ENCODE data around the gene PTRH2.

The PTRH2 gene

DNA sequence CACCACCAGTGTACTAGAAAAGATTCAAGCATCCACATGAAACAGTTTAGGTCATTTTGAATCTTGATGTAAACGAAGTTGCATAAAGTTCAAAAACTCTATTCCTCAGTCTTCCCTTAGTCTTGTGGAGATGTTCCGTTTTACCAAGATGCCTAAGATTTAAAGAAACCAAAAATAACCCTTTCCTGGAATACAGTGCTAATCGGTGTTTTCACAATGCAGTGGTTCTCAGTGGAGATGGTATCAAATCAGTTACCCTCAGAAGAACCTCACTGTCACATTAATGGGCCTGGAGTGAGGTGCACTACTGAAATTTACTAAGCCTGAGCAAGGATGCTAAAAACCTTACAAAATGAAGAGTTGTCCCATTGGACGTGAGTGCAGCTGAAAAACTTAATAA, 9.1 kb downstream of the PTRH2 start:
- no peaks in the 10 kb centered on the region for H3K4me1 ChIP-seq (ENCODE audit: control insufficient read depth, insufficient read depth, low read length, poor library complexity, severe bottlenecking)
- H3K27me3 ChIP-seq (replicated peaks; ENCODE audit: control insufficient read depth, insufficient read depth, low read length, poor library complexity, severe bottlenecking) = no peaks in the 10 kb centered on the region
- no peaks in the 10 kb centered on the region for H3K9me3 ChIP-seq (ENCODE audit: control insufficient read depth, low read length)
- H3K27ac ChIP-seq (ENCODE audit: insufficient read depth, low read length, poor library complexity, severe bottlenecking) = no peak overlapping the region
- peaks cover 41% of the 10 kb centered on the region for H3K36me3 ChIP-seq (ENCODE audit: control insufficient read depth, insufficient read depth, low read length)
- H3K4me3 ChIP-seq (ENCODE audit: insufficient read depth, low read depth, low read length, poor library complexity, severe bottlenecking) = no peak overlapping the region
- DNase-seq = no peak

- Histone ChIP-seq H3K27ac (ENCODE audit: insufficient read depth, low read length, poor library complexity, severe bottlenecking) (no peak overlapping the region), H3K9me3 (ENCODE audit: control insufficient read depth, low read length) (no peaks in the 10 kb centered on the region), H3K4me3 (ENCODE audit: insufficient read depth, low read depth, low read length, poor library complexity, severe bottlenecking) (no peak overlapping the region), H3K27me3 (replicated peaks; ENCODE audit: control insufficient read depth, insufficient read depth, low read length, poor library complexity, severe bottlenecking) (no peaks in the 10 kb centered on the region), H3K36me3 (ENCODE audit: control insufficient read depth, insufficient read depth, low read length) (peaks cover 44% of the 10 kb centered on the region), H3K4me1 (ENCODE audit: control insufficient read depth, insufficient read depth, low read length, poor library complexity, severe bottlenecking) (no peaks in the 10 kb centered on the region)
- DNase-seq = no peak
Observed at GRCh38 chr17:59696682-59697277, 10.4 kb downstream of the PTRH2 start.

GRCh38 chr17:59695945-59696681, 11.1 kb downstream of the PTRH2 start:
- Histone ChIP-seq H3K4me1 (ENCODE audit: control insufficient read depth, insufficient read depth, low read length, poor library complexity, severe bottlenecking) (no peaks in the 10 kb centered on the region), H3K4me3 (ENCODE audit: insufficient read depth, low read depth, low read length, poor library complexity, severe bottlenecking) (no peak overlapping the region), H3K9me3 (ENCODE audit: control insufficient read depth, low read length) (no peaks in the 10 kb centered on the region), H3K27me3 (replicated peaks; ENCODE audit: control insufficient read depth, insufficient read depth, low read length, poor library complexity, severe bottlenecking) (no peaks in the 10 kb centered on the region), H3K36me3 (ENCODE audit: control insufficient read depth, insufficient read depth, low read length) (peaks cover 46% of the 10 kb centered on the region), H3K27ac (ENCODE audit: insufficient read depth, low read length, poor library complexity, severe bottlenecking) (no peak overlapping the region)
- DNase-seq = no peak

- peaks cover 63% of the 10 kb centered on the region for H3K36me3 ChIP-seq (ENCODE audit: control insufficient read depth, insufficient read depth, low read length)
- no peak overlapping the region for H3K4me3 ChIP-seq (ENCODE audit: insufficient read depth, low read depth, low read length, poor library complexity, severe bottlenecking)
- H3K27ac ChIP-seq (ENCODE audit: insufficient read depth, low read length, poor library complexity, severe bottlenecking) = no peak overlapping the region
- H3K4me1 ChIP-seq (ENCODE audit: control insufficient read depth, insufficient read depth, low read length, poor library complexity, severe bottlenecking) = no peaks in the 10 kb centered on the region
- no peaks in the 10 kb centered on the region for H3K9me3 ChIP-seq (ENCODE audit: control insufficient read depth, low read length)
- DNase-seq = no peak
- no peaks in the 10 kb centered on the region for H3K27me3 ChIP-seq (replicated peaks; ENCODE audit: control insufficient read depth, insufficient read depth, low read length, poor library complexity, severe bottlenecking)
Observed at GRCh38 chr17:59694344-59694743, 12.9 kb downstream of the PTRH2 start.

- Histone ChIP-seq H3K4me3 (ENCODE audit: insufficient read depth, low read depth, low read length, poor library complexity, severe bottlenecking) (no peak overlapping the region), H3K4me1 (ENCODE audit: control insufficient read depth, insufficient read depth, low read length, poor library complexity, severe bottlenecking) (no peaks in the 10 kb centered on the region), H3K27ac (ENCODE audit: insufficient read depth, low read length, poor library complexity, severe bottlenecking) (no peak overlapping the region), H3K27me3 (replicated peaks; ENCODE audit: control insufficient read depth, insufficient read depth, low read length, poor library complexity, severe bottlenecking) (no peaks in the 10 kb centered on the region), H3K36me3 (ENCODE audit: control insufficient read depth, insufficient read depth, low read length) (peaks cover 70% of the 10 kb centered on the region), H3K9me3 (ENCODE audit: control insufficient read depth, low read length) (no peaks in the 10 kb centered on the region)
- no peak for DNase-seq
Observed at GRCh38 chr17:59693582-59693981, 13.6 kb downstream of the PTRH2 start.

DNA sequence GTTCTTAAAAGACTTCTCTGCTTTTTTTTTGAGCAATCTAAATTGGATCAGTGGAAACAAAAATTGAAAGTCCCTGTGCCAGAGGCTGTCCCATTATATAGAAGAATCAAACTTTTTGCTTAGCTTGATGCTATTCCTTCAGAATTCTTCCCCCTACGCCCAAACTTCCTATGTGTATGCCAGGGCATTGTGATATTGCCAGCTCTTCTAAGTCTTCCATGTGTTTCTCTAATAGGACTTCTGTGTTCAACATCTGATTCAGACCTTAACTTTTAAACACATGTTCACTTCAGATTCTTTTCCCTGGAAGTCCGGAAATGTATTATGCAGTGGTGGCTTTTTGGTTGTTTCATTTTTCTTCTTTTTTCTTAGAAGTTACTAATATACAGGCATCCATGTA, 18.7 kb downstream of the PTRH2 start:
- H3K27me3 ChIP-seq (replicated peaks; ENCODE audit: control insufficient read depth, insufficient read depth, low read length, poor library complexity, severe bottlenecking) = no peaks in the 10 kb centered on the region
- no peak overlapping the region for H3K4me3 ChIP-seq (ENCODE audit: insufficient read depth, low read depth, low read length, poor library complexity, severe bottlenecking)
- no peaks in the 10 kb centered on the region for H3K9me3 ChIP-seq (ENCODE audit: control insufficient read depth, low read length)
- no peak overlapping the region for H3K27ac ChIP-seq (ENCODE audit: insufficient read depth, low read length, poor library complexity, severe bottlenecking)
- DNase-seq = no peak
- H3K36me3 ChIP-seq (ENCODE audit: control insufficient read depth, insufficient read depth, low read length) = peaks cover 60% of the 10 kb centered on the region
- no peaks in the 10 kb centered on the region for H3K4me1 ChIP-seq (ENCODE audit: control insufficient read depth, insufficient read depth, low read length, poor library complexity, severe bottlenecking)

GRCh38 chr17:59688008-59688407, 19.2 kb downstream of the PTRH2 start:
- H3K27ac ChIP-seq (ENCODE audit: insufficient read depth, low read length, poor library complexity, severe bottlenecking) = no peak overlapping the region
- H3K9me3 ChIP-seq (ENCODE audit: control insufficient read depth, low read length) = no peaks in the 10 kb centered on the region
- no peak overlapping the region for H3K4me3 ChIP-seq (ENCODE audit: insufficient read depth, low read depth, low read length, poor library complexity, severe bottlenecking)
- H3K4me1 ChIP-seq (ENCODE audit: control insufficient read depth, insufficient read depth, low read length, poor library complexity, severe bottlenecking) = no peaks in the 10 kb centered on the region
- no peaks in the 10 kb centered on the region for H3K27me3 ChIP-seq (replicated peaks; ENCODE audit: control insufficient read depth, insufficient read depth, low read length, poor library complexity, severe bottlenecking)
- no peak for DNase-seq
- H3K36me3 ChIP-seq (ENCODE audit: control insufficient read depth, insufficient read depth, low read length) = peaks cover 63% of the 10 kb centered on the region

DNA sequence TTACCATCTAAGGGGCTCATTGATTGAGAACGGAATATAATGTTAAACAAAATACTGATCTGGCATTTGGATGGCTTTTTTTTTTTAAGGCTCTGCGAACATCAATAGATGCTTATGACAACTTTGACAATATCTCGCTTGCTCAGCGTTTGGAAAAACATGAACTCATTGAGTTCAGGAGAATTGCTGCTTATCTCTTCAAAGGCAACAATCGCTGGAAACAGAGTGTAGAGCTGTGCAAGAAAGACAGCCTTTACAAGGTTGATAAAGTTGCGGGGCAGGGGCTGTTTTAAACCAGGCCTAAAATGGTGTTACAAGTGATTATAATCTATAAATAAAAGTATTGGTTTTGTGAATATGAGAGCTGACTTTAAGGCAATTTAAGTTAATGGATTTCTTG, 22.3 kb downstream of the PTRH2 start:
- peaks cover 76% of the 10 kb centered on the region for H3K36me3 ChIP-seq (ENCODE audit: control insufficient read depth, insufficient read depth, low read length)
- DNase-seq = no peak
- H3K9me3 ChIP-seq (ENCODE audit: control insufficient read depth, low read length) = no peaks in the 10 kb centered on the region
- H3K4me3 ChIP-seq (ENCODE audit: insufficient read depth, low read depth, low read length, poor library complexity, severe bottlenecking) = no peak overlapping the region
- no peaks in the 10 kb centered on the region for H3K4me1 ChIP-seq (ENCODE audit: control insufficient read depth, insufficient read depth, low read length, poor library complexity, severe bottlenecking)
- no peak overlapping the region for H3K27ac ChIP-seq (ENCODE audit: insufficient read depth, low read length, poor library complexity, severe bottlenecking)
- H3K27me3 ChIP-seq (replicated peaks; ENCODE audit: control insufficient read depth, insufficient read depth, low read length, poor library complexity, severe bottlenecking) = no peaks in the 10 kb centered on the region

- no peak for DNase-seq
- Histone ChIP-seq H3K4me1 (ENCODE audit: control insufficient read depth, insufficient read depth, low read length, poor library complexity, severe bottlenecking) (no peaks in the 10 kb centered on the region), H3K4me3 (ENCODE audit: insufficient read depth, low read depth, low read length, poor library complexity, severe bottlenecking) (no peak overlapping the region), H3K36me3 (ENCODE audit: control insufficient read depth, insufficient read depth, low read length) (peaks cover 77% of the 10 kb centered on the region), H3K27me3 (replicated peaks; ENCODE audit: control insufficient read depth, insufficient read depth, low read length, poor library complexity, severe bottlenecking) (no peaks in the 10 kb centered on the region), H3K27ac (ENCODE audit: insufficient read depth, low read length, poor library complexity, severe bottlenecking) (no peak overlapping the region), H3K9me3 (ENCODE audit: control insufficient read depth, low read length) (no peaks in the 10 kb centered on the region)
Observed at GRCh38 chr17:59683283-59683682, 23.9 kb downstream of the PTRH2 start.

GRCh38 chr17:59680314-59680713, 26.9 kb downstream of the PTRH2 start:
- Histone ChIP-seq H3K9me3 (ENCODE audit: control insufficient read depth, low read length) (no peaks in the 10 kb centered on the region), H3K27me3 (replicated peaks; ENCODE audit: control insufficient read depth, insufficient read depth, low read length, poor library complexity, severe bottlenecking) (no peaks in the 10 kb centered on the region), H3K36me3 (ENCODE audit: control insufficient read depth, insufficient read depth, low read length) (peaks cover 90% of the 10 kb centered on the region), H3K4me3 (ENCODE audit: insufficient read depth, low read depth, low read length, poor library complexity, severe bottlenecking) (no peak overlapping the region), H3K4me1 (ENCODE audit: control insufficient read depth, insufficient read depth, low read length, poor library complexity, severe bottlenecking) (no peaks in the 10 kb centered on the region), H3K27ac (ENCODE audit: insufficient read depth, low read length, poor library complexity, severe bottlenecking) (no peak overlapping the region)
- no peak for DNase-seq
